BLaER1 treated with 17β-estradiol and CSF1 and Interleukin-3, amounts not matched to agents 10 nM and 100 nM (cell line): ENCODE results near the gene KLHL35.
"Not testable (repeated sequence)": the region's sequence is repeated elsewhere in the genome, so short reads cannot be mapped to it uniquely, and the experiment has no call there.

Source experiments
- H3K27ac ChIP-seq, 11 experiments: shearing (Covaris generic); formaldehyde crosslinking; 2 replicates each; pipeline ENCODE4 v1.8.1; 2022
- H3K27me3 ChIP-seq, 11 experiments: shearing (Covaris generic); formaldehyde crosslinking; 2 replicates each; pipeline ENCODE4 v1.8.1; 2022
- H3K36me3 ChIP-seq, 11 experiments: shearing (Covaris generic); formaldehyde crosslinking; 2 replicates each; pipeline ENCODE4 v1.8.1; 2022
- H3K4me1 ChIP-seq, 10 experiments: shearing (Covaris generic); formaldehyde crosslinking; 2 replicates each; pipeline ENCODE4 v1.8.1; 2022
- H3K4me2 ChIP-seq, 11 experiments: shearing (Covaris generic); formaldehyde crosslinking; 2 replicates each; pipeline ENCODE4 v1.8.1; 2022
- H3K4me3 ChIP-seq, 10 experiments: shearing (Covaris generic); formaldehyde crosslinking; 2 replicates each; pipeline ENCODE4 v1.8.1; 2022
- H3K9ac ChIP-seq, 11 experiments: shearing (Covaris generic); formaldehyde crosslinking; 2 replicates each; pipeline ENCODE4 v1.8.1; 2022
- H3K9me3 ChIP-seq, 11 experiments: shearing (Covaris generic); formaldehyde crosslinking; replicated peaks in 1 of 11; 2 replicates each; pipeline ENCODE4 v1.8.1; 2022
- H4K20me1 ChIP-seq, 11 experiments: shearing (Covaris generic); formaldehyde crosslinking; 2 replicates each; pipeline ENCODE4 v1.8.1; 2022
- Cebpa-rat ChIP-seq, 11 experiments: shearing (Covaris generic); IDR thresholded peaks; 2 replicates each; pipeline ENCODE4 v1.8.1; 2022

The KLHL35 gene

GRCh38 chr11:75420224-75421034 lies 12.6 kb downstream of the KLHL35 start:
- TF ChIP-seq Cebpa-rat (IDR thresholded peaks at IDR 0.05) = no peak
- Histone ChIP-seq H4K20me1 (peaks cover 29 to 82% (median 56%) of the 10 kb centered on the region in 11 experiments; a peak in 18 of 22 replicates), H3K27me3 (no peaks in the 10 kb centered on the region), H3K9me3 (no peaks in the 10 kb centered on the region), H3K4me3 (no peak overlapping the region), H3K4me1 (peaks cover 0 to 19% (median 7%) of the 10 kb centered on the region in 10 experiments; a peak in 9 of 20 replicates), H3K27ac (no peak overlapping the region), H3K36me3 (peaks cover 49 to 90% (median 74%) of the 10 kb centered on the region in 11 experiments), H3K9ac (no peak overlapping the region), H3K4me2 (no peak overlapping the region)

- H3K27ac ChIP-seq = no peak overlapping the region
- peaks cover 49 to 87% (median 72%) of the 10 kb centered on the region in 11 experiments for H4K20me1 ChIP-seq
- no peak overlapping the region for H3K4me3 ChIP-seq
- no peak overlapping the region for H3K9ac ChIP-seq
- peaks cover 0 to 12% (median 0%) of the 10 kb centered on the region in 10 experiments; a peak in 2 of 20 replicates for H3K4me1 ChIP-seq
- peaks cover 66 to 82% (median 77%) of the 10 kb centered on the region in 11 experiments for H3K36me3 ChIP-seq
- TF ChIP-seq Cebpa-rat (IDR thresholded peaks at IDR 0.05) = no peak
- H3K27me3 ChIP-seq = no peaks in the 10 kb centered on the region
- H3K9me3 ChIP-seq = no peaks in the 10 kb centered on the region
- H3K4me2 ChIP-seq = no peak overlapping the region
Observed at GRCh38 chr11:75413864-75414263, 19.1 kb downstream of the KLHL35 start.

- H3K9me3 ChIP-seq, H3K27ac ChIP-seq, H3K4me1 ChIP-seq, H3K4me3 ChIP-seq, H3K9ac ChIP-seq, H3K4me2 ChIP-seq, H3K27me3 ChIP-seq: not testable (repeated sequence)
- peaks cover 69 to 85% (median 82%) of the 10 kb centered on the region in 11 experiments for H3K36me3 ChIP-seq
- H4K20me1 ChIP-seq = peaks cover 56 to 88% (median 74%) of the 10 kb centered on the region in 11 experiments
Observed at GRCh38 chr11:75413146-75413545, 19.9 kb downstream of the KLHL35 start.

- not testable (repeated sequence) for H3K27ac ChIP-seq, H3K4me3 ChIP-seq, H3K4me1 ChIP-seq, H3K9me3 ChIP-seq, H3K4me2 ChIP-seq, H3K27me3 ChIP-seq, H3K9ac ChIP-seq
- peaks cover 72 to 88% (median 84%) of the 10 kb centered on the region in 11 experiments for H4K20me1 ChIP-seq
- H3K36me3 ChIP-seq = peaks cover 78 to 85% (median 83%) of the 10 kb centered on the region in 11 experiments
Observed at GRCh38 chr11:75409971-75410370, 23.0 kb downstream of the KLHL35 start.

GRCh38 chr11:75408957-75409219 lies 24.1 kb downstream of the KLHL35 start:
- H3K36me3 ChIP-seq = peaks cover 80 to 85% (median 84%) of the 10 kb centered on the region in 11 experiments
- no peak for TF ChIP-seq Cebpa-rat (IDR thresholded peaks at IDR 0.05)
- no peak overlapping the region for H3K27ac ChIP-seq
- no peaks in the 10 kb centered on the region for H3K27me3 ChIP-seq
- H3K4me1 ChIP-seq = peaks cover 4 to 15% (median 11%) of the 10 kb centered on the region in 10 experiments; a peak in 17 of 20 replicates
- no peak overlapping the region for H3K4me3 ChIP-seq
- H4K20me1 ChIP-seq = peaks cover 74 to 88% (median 85%) of the 10 kb centered on the region in 11 experiments
- no peaks in the 10 kb centered on the region for H3K9me3 ChIP-seq
- no peak overlapping the region for H3K4me2 ChIP-seq
- no peak overlapping the region for H3K9ac ChIP-seq

- H3K36me3 ChIP-seq = peaks cover 80 to 85% (median 84%) of the 10 kb centered on the region in 11 experiments
- no peak overlapping the region for H3K4me3 ChIP-seq
- no peaks in the 10 kb centered on the region for H3K27me3 ChIP-seq
- H3K4me1 ChIP-seq = peaks cover 28 to 40% (median 35%) of the 10 kb centered on the region in 10 experiments
- peak overlapping the region in 2 of 11 experiments; percentile 47 to 99; a peak in 4 of 22 replicates for H3K9ac ChIP-seq
- no peak overlapping the region for H3K4me2 ChIP-seq
- H3K9me3 ChIP-seq = no peaks in the 10 kb centered on the region
- no peak for TF ChIP-seq Cebpa-rat (IDR thresholded peaks at IDR 0.05)
- H3K27ac ChIP-seq = no peak overlapping the region
- peaks cover 77 to 88% (median 86%) of the 10 kb centered on the region in 11 experiments for H4K20me1 ChIP-seq
Observed at GRCh38 chr11:75406338-75406777, 26.6 kb downstream of the KLHL35 start.

GRCh38 chr11:75403983-75404658 lies 28.9 kb downstream of the KLHL35 start:
- H3K27ac ChIP-seq = peak overlapping the region in 2 of 11 experiments; percentile 94 to 98; a peak in 2 of 22 replicates
- H3K27me3 ChIP-seq = no peaks in the 10 kb centered on the region
- H3K4me2 ChIP-seq = peak overlapping the region in 9 of 11 experiments; percentile 1 to 98 (median 97); a peak in 14 of 22 replicates
- peaks cover 86 to 92% (median 90%) of the 10 kb centered on the region in 11 experiments for H3K36me3 ChIP-seq
- TF ChIP-seq Cebpa-rat (IDR thresholded peaks at IDR 0.05) = no peak
- peaks cover 37 to 49% (median 44%) of the 10 kb centered on the region in 10 experiments for H3K4me1 ChIP-seq
- H3K9ac ChIP-seq = peak overlapping the region; percentile 4 to 99 (median 93); a peak in 17 of 22 replicates
- H3K9me3 ChIP-seq = no peaks in the 10 kb centered on the region
- peaks cover 89 to 97% (median 94%) of the 10 kb centered on the region in 11 experiments for H4K20me1 ChIP-seq
- no peak overlapping the region for H3K4me3 ChIP-seq

- Histone ChIP-seq H3K27ac (peak overlapping the region in 8 of 11 experiments; percentile 21 to 98 (median 64); a peak in 14 of 22 replicates), H3K36me3 (peaks cover 76 to 81% (median 79%) of the 10 kb centered on the region in 11 experiments), H3K9me3 (no peaks in the 10 kb centered on the region), H3K9ac (peak overlapping the region; percentile 88 to 99 (median 96)), H4K20me1 (peaks cover 79 to 86% (median 83%) of the 10 kb centered on the region in 11 experiments), H3K4me1 (peaks cover 48 to 59% (median 55%) of the 10 kb centered on the region in 10 experiments), H3K4me3 (peak overlapping the region in 9 of 10 experiments; percentile 83 to 94 (median 86); a peak in 11 of 20 replicates), H3K4me2 (peak overlapping the region; percentile 87 to 98 (median 97)), H3K27me3 (no peaks in the 10 kb centered on the region)
- no peak for TF ChIP-seq Cebpa-rat (IDR thresholded peaks at IDR 0.05)
Observed at GRCh38 chr11:75403037-75403436, 30.0 kb downstream of the KLHL35 start.
